GM12872 (cell line): ENCODE measurements around the gene ATXN7L1.

Experiments used
- CTCF ChIP-seq: IDR thresholded peaks from 3 replicates; pipeline ENCODE4 v1.5.1; 2011; ENCODE audit warnings: low read depth, mild to moderate bottlenecking, low read length, moderate library complexity; ENCODE audit not compliant: insufficient read depth

Gene ATXN7L1

DNA sequence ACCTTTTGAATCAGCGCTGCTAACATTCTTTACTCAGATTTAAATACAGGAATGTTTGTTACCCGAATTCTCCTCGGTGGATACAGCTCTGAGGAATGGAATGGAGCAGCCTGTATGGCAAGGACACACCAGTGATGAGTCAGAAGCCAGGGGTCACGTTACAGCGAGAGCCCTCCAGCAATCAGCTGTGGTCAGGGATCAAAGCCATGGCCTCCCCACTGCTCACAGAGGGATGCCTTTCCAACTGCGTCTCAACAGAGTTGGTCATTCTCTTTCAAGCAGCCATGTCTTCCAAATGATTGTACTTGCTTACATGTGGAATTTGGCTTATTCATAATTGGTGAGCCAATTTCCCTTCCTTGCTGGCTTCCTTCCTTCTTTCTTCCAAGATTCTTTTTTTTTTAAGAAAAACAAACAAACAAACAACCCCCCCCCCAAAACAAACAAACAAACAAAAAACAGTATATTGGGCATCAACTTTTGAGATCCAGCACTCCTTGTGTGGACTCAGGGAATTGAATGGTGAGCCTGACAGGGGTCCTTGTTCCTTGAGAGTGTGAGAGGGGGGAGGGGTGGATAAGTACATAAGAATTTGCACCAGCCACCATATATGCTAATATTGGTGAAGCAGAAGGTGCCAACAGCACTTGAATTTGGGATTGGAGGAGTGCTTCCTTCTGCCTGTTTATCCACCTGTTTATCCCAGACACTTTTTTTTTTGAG, 100.2 kb downstream of the ATXN7L1 start:
- TF ChIP-seq CTCF, result no peak

DNA sequence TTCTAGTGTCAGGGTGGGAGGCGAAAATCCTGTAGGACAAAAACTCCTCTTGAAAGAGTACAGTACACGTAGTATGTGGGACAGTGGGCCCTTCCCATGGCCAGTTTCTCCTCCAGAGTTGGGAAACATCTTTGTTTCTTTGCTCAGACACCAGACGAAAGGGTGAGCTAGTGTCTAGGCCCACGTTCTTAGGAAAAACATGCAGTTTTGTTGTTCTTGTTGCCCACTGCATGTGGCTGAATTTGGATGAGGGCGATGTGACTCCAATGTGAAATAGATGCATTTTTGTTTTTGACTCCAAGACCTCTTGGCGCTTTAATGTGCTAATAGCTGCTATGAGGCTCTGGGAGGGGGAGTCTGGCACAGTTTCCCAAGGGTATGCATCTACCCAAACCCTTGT, 100.8 kb downstream of the ATXN7L1 start:
- no peak for TF ChIP-seq CTCF

GRCh38 chr7:105773030-105773460, 103.4 kb downstream of the ATXN7L1 start:
- TF ChIP-seq CTCF, result no peak

DNA sequence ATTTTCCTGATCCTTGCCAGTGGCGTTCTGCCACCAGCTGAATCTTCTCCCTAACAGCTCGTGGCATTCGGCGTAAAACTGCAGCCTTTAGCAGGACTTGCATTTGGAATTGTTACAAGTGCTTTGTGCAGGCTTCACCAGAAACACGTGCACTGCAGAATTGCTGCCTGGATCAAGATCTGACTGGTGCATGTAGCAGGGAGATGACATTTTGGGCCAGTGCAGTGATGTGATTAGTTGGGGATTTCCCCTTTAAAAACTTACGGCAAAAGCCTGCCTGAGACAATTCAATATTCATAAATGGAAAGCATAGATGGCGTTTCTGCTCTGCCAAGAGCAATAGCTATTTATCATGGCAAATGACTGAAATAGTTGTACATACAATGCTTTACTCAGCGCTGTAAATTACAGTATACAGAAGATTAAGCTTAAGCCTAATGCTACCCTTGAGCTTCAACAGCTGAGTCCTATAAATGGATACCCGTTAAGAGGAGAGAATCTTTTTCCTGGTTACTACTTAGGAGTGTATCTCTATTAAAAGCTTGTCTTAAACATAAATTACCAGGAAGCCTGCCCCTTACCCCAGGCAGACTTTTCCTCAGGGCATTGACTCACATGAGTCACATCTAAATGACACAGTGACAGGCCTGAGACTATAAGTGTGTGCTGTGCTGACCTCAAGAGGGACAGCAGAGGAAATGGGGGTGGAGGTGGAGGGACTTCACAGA, 106.3 kb downstream of the ATXN7L1 start:
- no peak for TF ChIP-seq CTCF

GRCh38 chr7:105768898-105769507, 107.4 kb downstream of the ATXN7L1 start:
- no peak for TF ChIP-seq CTCF

DNA sequence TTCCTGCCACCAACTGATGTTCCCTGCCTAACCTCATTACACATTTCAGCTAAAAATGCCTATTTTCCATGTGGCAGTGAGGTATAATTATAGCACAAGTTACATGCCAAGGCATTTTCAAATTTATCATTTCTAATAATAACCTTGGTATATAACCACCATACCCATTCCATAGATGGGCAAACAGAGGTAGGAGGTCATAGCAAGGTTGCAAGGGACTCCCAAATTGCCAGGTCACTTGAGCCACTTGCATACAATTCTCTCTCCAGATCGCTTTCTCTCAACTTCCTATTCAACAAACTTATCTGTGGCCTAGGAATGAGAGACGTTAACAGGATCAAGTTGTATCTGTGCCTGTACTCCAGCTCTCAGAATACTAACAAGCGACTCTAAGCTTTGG, 108.3 kb downstream of the ATXN7L1 start:
- no peak for TF ChIP-seq CTCF

- TF ChIP-seq CTCF, result no peak
Measured at GRCh38 chr7:105766421-105767073, 109.9 kb downstream of the ATXN7L1 start.
